H9 (cell line): Measurements from ENCODE around the gene BCAS3. TPM values are rescaled to one million over a fixed set of nuclear protein-coding genes. Genes with fewer than 3 reads are reported as not detected.

ENCODE experiments used
- DNase-seq: peaks from one replicate; pipeline ENCODE4 v3.0.0-alpha.2; 2017
- H2AFZ ChIP-seq: one replicate; pipeline ENCODE4 v1.6.1; 2013; ENCODE audit warnings: mild to moderate bottlenecking, low read length, control low read depth, moderate library complexity
- H2AK5ac ChIP-seq: 2 replicates; pipeline ENCODE4 v1.6.1; 2013; ENCODE audit warnings: low read length, control low read depth, mixed read lengths; ENCODE audit not compliant: insufficient read length
- H2BK120ac ChIP-seq: one replicate; pipeline ENCODE4 v1.6.1; 2013; ENCODE audit warnings: low read depth, mild to moderate bottlenecking, low read length, control low read depth, inconsistent platforms; ENCODE audit not compliant: poor library complexity, severe bottlenecking
- H2BK12ac ChIP-seq: 2 replicates; pipeline ENCODE4 v1.6.1; 2013; ENCODE audit warnings: low read length, control low read depth, mixed read lengths, low read depth; ENCODE audit not compliant: insufficient read length
- H2BK15ac ChIP-seq: 2 replicates; pipeline ENCODE4 v1.6.1; 2013; ENCODE audit warnings: low read depth, low read length, control low read depth
- H2BK20ac ChIP-seq: one replicate; pipeline ENCODE4 v1.6.1; 2013; ENCODE audit warnings: low read depth, mild to moderate bottlenecking, low read length, control low read depth, inconsistent platforms; ENCODE audit not compliant: poor library complexity, severe bottlenecking
- H2BK5ac ChIP-seq: 2 replicates; pipeline ENCODE4 v1.6.1; 2013; ENCODE audit warnings: low read length, control low read depth, mixed read lengths; ENCODE audit not compliant: insufficient read length
- H3K14ac ChIP-seq: 2 replicates; pipeline ENCODE4 v1.6.1; 2013; ENCODE audit warnings: low read length, control low read depth; ENCODE audit not compliant: insufficient read depth
- H3K18ac ChIP-seq: 2 replicates; pipeline ENCODE4 v1.6.1; 2013; ENCODE audit warnings: low read depth, mild to moderate bottlenecking, mixed read lengths, low read length, control low read depth; ENCODE audit not compliant: insufficient read length
- H3K23ac ChIP-seq: 2 replicates; pipeline ENCODE4 v1.6.1; 2013; ENCODE audit warnings: low read length, control low read depth, mixed read lengths, low read depth; ENCODE audit not compliant: insufficient read length
- H3K23me2 ChIP-seq: 2 replicates; pipeline ENCODE4 v1.6.1; 2013; ENCODE audit warnings: low read depth, mild to moderate bottlenecking, mixed read lengths, low read length, control low read depth; ENCODE audit not compliant: insufficient read length, poor library complexity, severe bottlenecking
- H3K27ac ChIP-seq: 2 replicates; pipeline ENCODE4 v1.5.1; 2013; ENCODE audit warnings: low read length, control low read depth, mixed read lengths, low read depth; ENCODE audit not compliant: insufficient read length
- H3K27me3 ChIP-seq: 2 replicates; pipeline ENCODE4 v1.6.1; 2013; ENCODE audit warnings: low read length, control low read depth, inconsistent platforms; ENCODE audit not compliant: insufficient read depth
- H3K4ac ChIP-seq: 2 replicates; pipeline ENCODE4 v1.6.1; 2013; ENCODE audit warnings: low read depth, mild to moderate bottlenecking, control low read depth, inconsistent platforms, low read length, moderate library complexity
- H3K4me1 ChIP-seq: 2 replicates; pipeline ENCODE4 v1.6.1; 2013; ENCODE audit warnings: low read length, control low read depth, inconsistent platforms; ENCODE audit not compliant: insufficient read depth
- H3K4me2 ChIP-seq: 2 replicates; pipeline ENCODE4 v1.6.1; 2013; ENCODE audit warnings: low read length, control low read depth, mixed read lengths; ENCODE audit not compliant: insufficient read length, insufficient read depth
- H3K56ac ChIP-seq: 2 replicates; pipeline ENCODE4 v1.6.1; 2013; ENCODE audit warnings: low read depth, mild to moderate bottlenecking, mixed read lengths, low read length, control low read depth; ENCODE audit not compliant: insufficient read length
- H3K79me1 ChIP-seq: 2 replicates; pipeline ENCODE4 v1.6.1; 2013; ENCODE audit warnings: low read depth, mild to moderate bottlenecking, moderate library complexity, low read length, control low read depth, inconsistent platforms; ENCODE audit not compliant: insufficient read depth, poor library complexity, severe bottlenecking
- H3K79me2 ChIP-seq: 2 replicates; pipeline ENCODE4 v1.6.1; 2013; ENCODE audit warnings: low read length, control low read depth, inconsistent platforms; ENCODE audit not compliant: insufficient read depth
- H3K9ac ChIP-seq: 2 replicates; pipeline ENCODE4 v1.6.1; 2013; ENCODE audit warnings: low read length, control low read depth, mixed read lengths; ENCODE audit not compliant: insufficient read length; ENCODE audit errors: extremely low read depth
- H3K9me3 ChIP-seq: one replicate; pipeline ENCODE4 v1.6.1; 2013; ENCODE audit warnings: low read depth, low read length, inconsistent platforms; ENCODE audit not compliant: control insufficient read depth
- H3T11ph ChIP-seq: one replicate; pipeline ENCODE4 v1.6.1; 2013; ENCODE audit warnings: mild to moderate bottlenecking, low read length, control low read depth, inconsistent platforms
- H4K20me1 ChIP-seq: one replicate; pipeline ENCODE4 v1.6.1; 2013; ENCODE audit not compliant: control insufficient read depth, insufficient read length, insufficient read depth
- H4K5ac ChIP-seq: 2 replicates; pipeline ENCODE4 v1.6.1; 2013; ENCODE audit warnings: low read depth, mild to moderate bottlenecking, mixed read lengths, low read length, control low read depth; ENCODE audit not compliant: insufficient read length
- H4K8ac ChIP-seq: replicated peaks from 2 replicates; pipeline ENCODE4 v1.6.1; 2013; ENCODE audit warnings: low read length, control low read depth, mixed read lengths, low read depth; ENCODE audit not compliant: insufficient read length
- H4K91ac ChIP-seq: 2 replicates; pipeline ENCODE4 v1.6.1; 2013; ENCODE audit warnings: low read depth, mild to moderate bottlenecking, moderate library complexity, mixed read lengths, low read length, control low read depth; ENCODE audit not compliant: insufficient read length
- H3K27ac Mint-ChIP-seq, 3 experiments: 2 replicates in 2 of 3; 3 replicates in 1 of 3; pipeline ENCODE4 v1.8.0; 2020 to 2021; ENCODE audit warnings: mixed read lengths in 3 of 3, mild to moderate bottlenecking in 1 of 3, moderate library complexity in 1 of 3
- H3K27me3 Mint-ChIP-seq: 2 replicates; pipeline ENCODE4 v1.8.0; 2021; ENCODE audit warnings: low read depth, mild to moderate bottlenecking, moderate library complexity, mixed read lengths
- H3K36me3 Mint-ChIP-seq, 3 experiments: 2 replicates in 2 of 3; 3 replicates in 1 of 3; pipeline ENCODE4 v1.8.0; 2020 to 2021; ENCODE audit warnings: low read depth in 3 of 3, mixed read lengths in 3 of 3; ENCODE audit not compliant: insufficient read depth in 1 of 3
- H3K4me1 Mint-ChIP-seq, 2 experiments: 2 replicates each; pipeline ENCODE4 v1.8.0; 2020; ENCODE audit warnings: mixed read lengths in 2 of 2
- H3K4me3 Mint-ChIP-seq, 2 experiments: 2 replicates in 1 of 2; 3 replicates in 1 of 2; pipeline ENCODE4 v1.8.0; 2020 to 2021; ENCODE audit warnings: mild to moderate bottlenecking in 2 of 2, mixed read lengths in 2 of 2, moderate library complexity in 1 of 2
- H3K9me3 Mint-ChIP-seq, 2 experiments: 2 replicates in 1 of 2; 3 replicates in 1 of 2; pipeline ENCODE4 v1.8.0; 2020; ENCODE audit warnings: mild to moderate bottlenecking in 2 of 2, mixed read lengths in 2 of 2, moderate library complexity in 1 of 2
- CTCF ChIP-seq: fragments of 200-600 bp; sonication (generic); conservative IDR thresholded peaks from 3 replicates; pipeline ENCODE4 v1.8.0; 2021; ENCODE audit warnings: antibody characterized with exemption, mild to moderate bottlenecking
- WGBS: extraction: QIAGEN DNeasy Blood & Tissue Kit; methylation state at CpG from one replicate; pipeline ENCODE4 v1.1.7; 2013; ENCODE audit warnings: missing lambda C conversion rate, low lambda C conversion rate, mixed read lengths; ENCODE audit not compliant: insufficient read length; ENCODE audit errors: extremely low coverage; 5-methylcytosine and 5-hydroxymethylcytosine counted together
- total RNA-seq: library from RNA; stranded (reverse); gene quantifications from 2 replicates; pipeline ENCODE4 v1.2.1, GENCODE V29; 2021

Gene BCAS3
- total RNA-seq, 1 experiment from 2014 or later, result 22.4 TPM

DNA sequence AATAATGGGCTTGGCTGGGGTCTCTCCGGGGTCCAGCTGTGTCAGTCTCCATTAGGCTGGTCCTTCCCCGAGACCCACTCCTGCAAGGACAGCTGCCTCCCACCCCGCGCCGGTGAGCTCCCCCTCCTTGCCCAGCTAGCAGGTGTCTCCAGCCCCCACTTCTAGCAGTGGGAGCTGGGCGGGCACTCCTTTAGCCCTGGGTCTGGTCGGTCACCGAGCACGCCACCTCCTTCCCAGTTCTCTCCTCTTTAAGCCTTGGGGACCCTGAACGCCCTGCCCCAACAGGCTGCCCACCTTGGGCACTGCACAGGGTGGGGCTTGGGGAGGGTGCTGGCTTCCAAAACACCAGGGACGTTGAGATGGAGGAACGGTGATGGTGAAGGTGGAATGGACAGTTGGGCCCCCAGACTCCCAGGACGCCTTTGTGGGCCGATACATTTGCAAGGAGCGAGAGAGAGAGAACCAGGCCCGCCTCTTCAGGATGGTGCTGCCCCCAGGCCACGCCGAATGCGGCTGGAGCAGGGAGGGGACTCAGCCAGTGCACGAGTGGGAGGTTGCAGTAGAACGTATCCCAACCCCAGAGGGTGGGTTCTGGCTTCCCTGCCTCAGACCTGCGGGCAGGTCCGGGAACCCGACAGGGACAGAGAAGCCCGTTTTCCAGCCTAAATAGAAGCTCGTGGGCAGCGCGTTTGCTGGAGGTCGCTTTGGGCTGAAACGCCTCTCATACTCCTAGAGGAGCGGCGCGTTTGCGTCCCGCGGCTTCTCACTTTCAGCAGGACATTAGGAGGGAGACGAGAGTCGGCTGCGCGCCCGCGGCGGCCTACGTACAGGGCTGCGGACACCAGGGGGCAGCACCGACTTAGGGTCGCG lies 732.7 kb downstream of the BCAS3 start:
- Histone ChIP-seq H3K79me2 (no peaks in the 10 kb centered on the region), H3K79me1 (no peaks in the 10 kb centered on the region), H4K91ac (no peak overlapping the region), H4K8ac (no peak overlapping the region), H3K27me3 (peaks cover 63% of the 10 kb centered on the region), H2BK12ac (no peak overlapping the region), H3K4me1 (peaks cover 2% of the 10 kb centered on the region; the same call in 1 of the 2 replicates), H4K20me1 (no peaks in the 10 kb centered on the region), H3K23me2 (peaks cover 16% of the 10 kb centered on the region), H2BK15ac (no peak overlapping the region), H4K5ac (no peak overlapping the region), H2AK5ac (no peak overlapping the region), H3K9ac (no peak overlapping the region), H3K56ac (no peak overlapping the region), H3K23ac (no peak overlapping the region), H3T11ph (no peak overlapping the region), H3K9me3 (no peaks in the 10 kb centered on the region), H3K18ac (no peak overlapping the region), H3K4ac (no peak overlapping the region), H3K27ac (no peak overlapping the region), H3K4me2 (peak overlapping the region; percentile 55), H2BK20ac (no peak overlapping the region), H3K14ac (no peak overlapping the region), H2AFZ (no peak overlapping the region), H2BK120ac (no peak overlapping the region), H2BK5ac (no peak overlapping the region)
- Mint-ChIP-seq H3K27ac (no peak overlapping the region; a peak in 1 of 7 replicates), H3K36me3 (no peaks in the 10 kb centered on the region; a peak in 1 of 7 replicates), H3K4me3 (peak overlapping the region; percentile 41 to 74), H3K27me3 (peaks cover 87% of the 10 kb centered on the region), H3K4me1 (peaks cover 14 to 21% of the 10 kb centered on the region in 2 experiments), H3K9me3 (no peaks in the 10 kb centered on the region; a peak in 1 of 5 replicates)
- DNase-seq, result peak; percentile 93
- TF ChIP-seq CTCF, result peak; percentile 66
- WGBS, result no CpG with 5 or more reads among the region's 48 CpGs
